Measurements from ENCODE around the gene TMEM31. TPM values are rescaled to one million over a fixed set of nuclear protein-coding genes. Genes with fewer than 3 reads are reported as not detected.

TMEM31 gene
- polyA plus RNA-seq, 1 of the 3 experiments (the other 2 are of a cell fraction) = not detected

DNA sequence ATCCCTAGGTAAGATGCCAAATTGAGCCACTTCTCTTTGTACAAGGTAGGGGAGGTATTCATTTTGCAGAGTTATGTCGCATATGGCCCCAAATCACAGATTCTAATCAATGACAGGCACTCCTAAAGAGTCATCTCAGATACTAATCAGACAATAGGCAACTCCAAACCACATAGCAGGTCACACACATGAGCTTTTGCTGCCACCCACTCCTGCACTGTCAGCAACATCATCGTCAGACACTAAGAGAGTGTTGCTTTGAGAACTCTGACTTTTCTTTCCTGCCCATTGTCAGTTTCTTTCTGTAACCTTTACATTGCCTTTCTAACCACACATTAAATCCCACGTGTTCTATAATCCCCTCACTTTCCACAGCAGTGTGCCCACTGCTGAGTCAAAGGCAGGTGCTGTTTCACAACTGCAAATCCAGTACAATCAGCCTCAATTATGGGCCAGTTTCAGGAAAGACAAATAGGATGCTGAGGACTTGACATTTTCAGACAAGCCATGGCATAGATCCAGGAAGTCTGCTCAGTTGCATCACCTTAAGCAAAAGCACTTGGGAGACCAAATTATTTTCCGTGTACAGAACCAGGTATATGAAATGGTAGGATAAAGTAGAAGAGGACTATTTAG is 23.5 kb downstream of the TMEM31 start:
- no peak overlapping the region; the same call in 1 of the 2 replicates for H3K4me2 ChIP-seq
- ChIA-PET POLR2A (interaction anchor here (0.8 kb wide), 1 partner anchor 10 kb away, joined by 3 read pairs; no protein-coding TSS in a partner anchor), CTCF (no interaction called here)
- no peaks in the 10 kb centered on the region for H3K36me3 ChIP-seq (replicated peaks in 1 of 2; ENCODE audit: control insufficient read depth in 1 of 2, insufficient read depth in 2 of 2, low read length in 1 of 2)
- H3K9me2 ChIP-seq = no peaks in the 10 kb centered on the region
- no peak overlapping the region for H3K9ac ChIP-seq
- no peak overlapping the region for H3K27ac ChIP-seq (ENCODE audit: low read depth in 2 of 2, low read length in 1 of 2)
- no peak for DNase-seq
- no peaks in the 10 kb centered on the region; the same call in 1 of the 2 replicates for H3K27me3 ChIP-seq (ENCODE audit: insufficient read depth)
- no peak for TF ChIP-seq REST (IDR thresholded peaks at IDR 0.05; ENCODE audit: low read depth, low read length)
- no peak for TF ChIP-seq FOXM1 (IDR thresholded peaks at IDR 0.05; ENCODE audit: low read depth)
- TF ChIP-seq, protein P1, sequence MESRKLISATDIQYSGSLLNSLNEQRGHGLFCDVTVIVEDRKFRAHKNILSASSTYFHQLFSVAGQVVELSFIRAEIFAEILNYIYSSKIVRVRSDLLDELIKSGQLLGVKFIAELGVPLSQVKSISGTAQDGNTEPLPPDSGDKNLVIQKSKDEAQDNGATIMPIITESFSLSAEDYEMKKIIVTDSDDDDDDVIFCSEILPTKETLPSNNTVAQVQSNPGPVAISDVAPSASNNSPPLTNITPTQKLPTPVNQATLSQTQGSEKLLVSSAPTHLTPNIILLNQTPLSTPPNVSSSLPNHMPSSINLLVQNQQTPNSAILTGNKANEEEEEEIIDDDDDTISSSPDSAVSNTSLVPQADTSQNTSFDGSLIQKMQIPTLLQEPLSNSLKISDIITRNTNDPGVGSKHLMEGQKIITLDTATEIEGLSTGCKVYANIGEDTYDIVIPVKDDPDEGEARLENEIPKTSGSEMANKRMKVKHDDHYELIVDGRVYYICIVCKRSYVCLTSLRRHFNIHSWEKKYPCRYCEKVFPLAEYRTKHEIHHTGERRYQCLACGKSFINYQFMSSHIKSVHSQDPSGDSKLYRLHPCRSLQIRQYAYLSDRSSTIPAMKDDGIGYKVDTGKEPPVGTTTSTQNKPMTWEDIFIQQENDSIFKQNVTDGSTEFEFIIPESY (IDR thresholded peaks at IDR 0.05; ENCODE audit: borderline replicate concordance, low read depth) = no peak
- TF ChIP-seq RCOR1 (IDR thresholded peaks at IDR 0.05; ENCODE audit: low read length) = no peak
- no peak for TF ChIP-seq NRF1 (IDR thresholded peaks at IDR 0.05; ENCODE audit: low read depth, low read length)
- no peak for TF ChIP-seq ELF1 (IDR thresholded peaks at IDR 0.05)
- TF ChIP-seq EP300 (IDR thresholded peaks at IDR 0.05; ENCODE audit: borderline replicate concordance in 1 of 2, low read depth in 1 of 2, low read length in 1 of 2) = no peak
- TF ChIP-seq, protein P2, sequence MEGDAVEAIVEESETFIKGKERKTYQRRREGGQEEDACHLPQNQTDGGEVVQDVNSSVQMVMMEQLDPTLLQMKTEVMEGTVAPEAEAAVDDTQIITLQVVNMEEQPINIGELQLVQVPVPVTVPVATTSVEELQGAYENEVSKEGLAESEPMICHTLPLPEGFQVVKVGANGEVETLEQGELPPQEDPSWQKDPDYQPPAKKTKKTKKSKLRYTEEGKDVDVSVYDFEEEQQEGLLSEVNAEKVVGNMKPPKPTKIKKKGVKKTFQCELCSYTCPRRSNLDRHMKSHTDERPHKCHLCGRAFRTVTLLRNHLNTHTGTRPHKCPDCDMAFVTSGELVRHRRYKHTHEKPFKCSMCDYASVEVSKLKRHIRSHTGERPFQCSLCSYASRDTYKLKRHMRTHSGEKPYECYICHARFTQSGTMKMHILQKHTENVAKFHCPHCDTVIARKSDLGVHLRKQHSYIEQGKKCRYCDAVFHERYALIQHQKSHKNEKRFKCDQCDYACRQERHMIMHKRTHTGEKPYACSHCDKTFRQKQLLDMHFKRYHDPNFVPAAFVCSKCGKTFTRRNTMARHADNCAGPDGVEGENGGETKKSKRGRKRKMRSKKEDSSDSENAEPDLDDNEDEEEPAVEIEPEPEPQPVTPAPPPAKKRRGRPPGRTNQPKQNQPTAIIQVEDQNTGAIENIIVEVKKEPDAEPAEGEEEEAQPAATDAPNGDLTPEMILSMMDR (IDR thresholded peaks at IDR 0.05) = no peak
- no peak for TF ChIP-seq TCF12 (IDR thresholded peaks at IDR 0.05)
- no peak for TF ChIP-seq YY1 (IDR thresholded peaks at IDR 0.05; ENCODE audit: low read depth)
- TF ChIP-seq GABPA (IDR thresholded peaks at IDR 0.05; ENCODE audit: low read depth) = no peak
- no peak for TF ChIP-seq TEAD4 (IDR thresholded peaks at IDR 0.05; ENCODE audit: borderline replicate concordance, insufficient read depth)
- no peak for TF ChIP-seq RAD21 (IDR thresholded peaks at IDR 0.05; ENCODE audit: low read length)
- TF ChIP-seq POLR2AphosphoS5 (IDR thresholded peaks at IDR 0.05; ENCODE audit: low read depth, low read length) = no peak
- TF ChIP-seq RFX5 (IDR thresholded peaks at IDR 0.05; ENCODE audit: low read length) = no peak
- TF ChIP-seq FOXJ3 (CRISPR knock-in tag; IDR thresholded peaks at IDR 0.05) = no peak
- no peak overlapping the region for H3K4me3 ChIP-seq (ENCODE audit: low read depth in 2 of 2, low read length in 1 of 2)
- H2AFZ ChIP-seq (ENCODE audit: low read depth) = no peak overlapping the region
- H3K4me1 ChIP-seq (ENCODE audit: control insufficient read depth in 1 of 2, insufficient read depth in 2 of 2, low read depth in 1 of 2, low read length in 1 of 2) = peaks cover 0 to 4% of the 10 kb centered on the region in 2 experiments; a peak in 1 of 4 replicates
- no peaks in the 10 kb centered on the region for H4K20me1 ChIP-seq (ENCODE audit: insufficient read depth)
- no peaks in the 10 kb centered on the region for H3K79me2 ChIP-seq (ENCODE audit: insufficient read depth)
- no peaks in the 10 kb centered on the region for H3K9me3 ChIP-seq
- 19% methylated on average over 4 of the region's 4 CpGs for WGBS (ENCODE audit: low lambda C conversion rate)
- no peaks in the 10 kb centered on the region for H3F3A ChIP-seq (replicated peaks; ENCODE audit: insufficient read depth)
